HepG2 (cell line): Measurements from ENCODE around the gene TBC1D10A. TPM values are rescaled to one million over a fixed set of nuclear protein-coding genes. Genes with fewer than 3 reads are reported as not detected.
A peak's percentile ranks its signal among the peaks of the same experiment; 100 is the strongest.

ENCODE experiments used
- ATAC-seq: fragments of 200-7000 bp; cut with Tn5 transposase; 3 replicates; pipeline ENCODE4 v1.9.1; 2020; ENCODE audit warnings: mild to moderate bottlenecking, moderate library complexity
- Bru-seq: library from RNA; stranded (reverse); fragments of 400-500 nt; gene quantifications from one replicate; lab custom pipeline; 2021; lab: Mats Ljungman, UMichigan
- BruChase-seq, 2 experiments: library from RNA; stranded (reverse); fragments of 400-500 nt; gene quantifications; one replicate each; lab custom pipeline; 2021; lab: Mats Ljungman, UMichigan
- BruUV-seq: library from RNA; stranded (reverse); fragments of 400-500 nt; replicated peaks from 2 replicates; lab custom pipeline; 2021; lab: Mats Ljungman, UMichigan
- CTCF ChIA-PET: fragments of 300-600 bp; formaldehyde crosslinking; extraction: SDS; loops from one replicate; lab custom pipeline; 2021; ENCODE audit warnings: low total read pairs, inconsistent platforms, low intra/inter-chr PET ratio; lab: Yijun Ruan, JAX
- POLR2A ChIA-PET: fragments of 350-600 bp; sonication (Branson Sonifier 250); formaldehyde crosslinking; loops from one replicate; lab custom pipeline; 2020; ENCODE audit warnings: antibody characterized with exemption, inconsistent platforms; lab: Yijun Ruan, JAX
- DNase-seq: peaks from one replicate; pipeline ENCODE4 v3.0.0-alpha.2; 2015; ENCODE audit warnings: low spot score
- FAIRE-seq: peaks from 3 replicates; lab custom pipeline; 2011; peaks lifted over from hg19 to GRCh38; lab: Jason Lieb, UNC
- H2AFZ ChIP-seq: one replicate; pipeline ENCODE4 v1.6.1; 2011; ENCODE audit warnings: low read length, inconsistent platforms
- H3K27ac ChIP-seq: fragments of 300-600 bp; 3 replicates; pipeline ENCODE4 v1.8.0; 2011; ENCODE audit warnings: mixed run types, mild to moderate bottlenecking, mixed read lengths, low read length, inconsistent platforms; ENCODE audit not compliant: insufficient read depth; ENCODE audit errors: extremely low read length
- H3K27me3 ChIP-seq, 2 experiments: fragments of 200-600 bp in 1 of 2; 2 replicates in 1 of 2; 3 replicates in 1 of 2; pipeline versions ENCODE4 v1.6.0 to v1.8.0; 2011; ENCODE audit warnings: low read length in 2 of 2, mild to moderate bottlenecking in 2 of 2, moderate library complexity in 2 of 2, inconsistent platforms in 1 of 2; ENCODE audit not compliant: insufficient read depth in 2 of 2, control insufficient read depth in 1 of 2
- H3K36me3 ChIP-seq, 2 experiments: fragments of 200-600 bp in 1 of 2; replicated peaks in 1 of 2; 2 replicates in 1 of 2; 3 replicates in 1 of 2; pipeline versions ENCODE4 v1.5.1 to v1.8.0; 2011; ENCODE audit warnings: low read length in 2 of 2, inconsistent platforms in 1 of 2; ENCODE audit not compliant: insufficient read depth in 2 of 2, control insufficient read depth in 1 of 2
- H3K4me1 ChIP-seq: 2 replicates; pipeline ENCODE4 v1.5.1; 2012; ENCODE audit warnings: low read length, inconsistent platforms; ENCODE audit not compliant: insufficient read depth
- H3K4me2 ChIP-seq: 2 replicates; pipeline ENCODE4 v1.6.0; 2011; ENCODE audit warnings: low read depth, low read length, inconsistent platforms
- H3K4me3 ChIP-seq, 3 experiments: fragments of 200-600 bp in 1 of 3; sonication (generic), shearing (Covaris generic) in 1 of 3; replicated peaks in 1 of 3; 2 replicates each; pipeline ENCODE4 v1.5.1; 2011 to 2016; ENCODE audit warnings: low read length in 3 of 3, inconsistent platforms in 2 of 3, low read depth in 2 of 3, mild to moderate bottlenecking in 2 of 3, control low read depth in 1 of 3, mixed read lengths in 1 of 3; ENCODE audit not compliant: insufficient read depth in 1 of 3
- H3K79me2 ChIP-seq: one replicate; pipeline ENCODE4 v1.6.1; 2011; ENCODE audit warnings: low read length, inconsistent platforms; ENCODE audit not compliant: insufficient read depth
- H3K9ac ChIP-seq: 2 replicates; pipeline ENCODE4 v1.6.0; 2011; ENCODE audit warnings: mild to moderate bottlenecking, low read depth, low read length, inconsistent platforms; ENCODE audit not compliant: insufficient read depth
- H3K9me3 ChIP-seq: 2 replicates; pipeline ENCODE4 v1.5.1; 2012; ENCODE audit warnings: mild to moderate bottlenecking, low read length
- H4K20me1 ChIP-seq: 2 replicates; pipeline ENCODE4 v1.6.0; 2011; ENCODE audit warnings: inconsistent platforms, mild to moderate bottlenecking, low read length, moderate library complexity; ENCODE audit not compliant: insufficient read depth
- CEBPG ChIP-seq: IDR thresholded peaks from 2 replicates; pipeline ENCODE4 v1.6.1; 2016
- KLF15 ChIP-seq: sonication (generic); formaldehyde crosslinking; IDR thresholded peaks from 2 replicates; pipeline ENCODE4 v1.8.1; 2023; ENCODE audit warnings: borderline replicate concordance, mild to moderate bottlenecking, inconsistent platforms, missing genetic modification reagents, mixed read lengths
- RBM22 ChIP-seq: fragments of 200-400 bp; formaldehyde crosslinking; optimal IDR thresholded peaks from 2 replicates; pipeline ENCODE3; 2017; ENCODE audit warnings: mild to moderate bottlenecking, low read length, moderate library complexity
- RCOR2 ChIP-seq: IDR thresholded peaks from 2 replicates; pipeline ENCODE4 v1.6.1; 2016; ENCODE audit warnings: missing biosample characterization, missing genetic modification reagents
- REPIN1 ChIP-seq: sonication (generic); formaldehyde crosslinking; IDR thresholded peaks from 2 replicates; pipeline ENCODE4 v1.8.0; 2022; ENCODE audit warnings: missing genetic modification reagents, low read depth, mild to moderate bottlenecking, borderline replicate concordance
- SAP130 ChIP-seq: IDR thresholded peaks from 2 replicates; pipeline ENCODE4 v1.6.1; 2016; ENCODE audit warnings: low read depth
- SIN3A ChIP-seq: IDR thresholded peaks from 2 replicates; pipeline ENCODE4 v1.6.1; 2011; ENCODE audit warnings: low read depth, mild to moderate bottlenecking, control low read depth, low read length, borderline replicate concordance
- SMYD3 ChIP-seq: sonication (generic); formaldehyde crosslinking; IDR thresholded peaks from 2 replicates; pipeline ENCODE4 v1.8.1; 2023; ENCODE audit warnings: mild to moderate bottlenecking, missing genetic modification reagents
- SNRNP70 ChIP-seq: fragments of 200-400 bp; formaldehyde crosslinking; IDR thresholded peaks from 2 replicates; pipeline ENCODE4 v1.6.1; 2017; ENCODE audit warnings: mild to moderate bottlenecking, low read depth, low read length, moderate library complexity
- ZFP1 ChIP-seq: IDR thresholded peaks from 2 replicates; pipeline ENCODE4 v1.6.1; 2016
- ZNF10 ChIP-seq: sonication (generic); formaldehyde crosslinking; IDR thresholded peaks from 2 replicates; pipeline ENCODE4 v1.4.0; 2020; ENCODE audit warnings: mild to moderate bottlenecking, low read depth, missing genetic modification reagents, borderline replicate concordance
- ZNF790 ChIP-seq: sonication (generic); formaldehyde crosslinking; IDR thresholded peaks from 2 replicates; pipeline ENCODE4 v1.8.0; 2022; ENCODE audit warnings: missing genetic modification reagents, mild to moderate bottlenecking, borderline replicate concordance
- WGBS: methylation state at CpG from one replicate; pipeline ENCODE4 v1.1.6; 2017; ENCODE audit warnings: low lambda C conversion rate; 5-methylcytosine and 5-hydroxymethylcytosine counted together
- in situ Hi-C: cut with HindIII; loops from 2 replicates; pipeline ENCODE4 v1.10.0; 2017; ENCODE audit warnings: low pct_unique_long_range_greater_than_20kb; ENCODE audit not compliant: extremely low pct_ligation_motif_present
- intact Hi-C: fragments of 100-400 bp; cut with micrococcal nuclease; formaldehyde crosslinking; loops from one replicate; pipeline ENCODE4 v1.10.0; 2022; ENCODE audit not compliant: unreplicated experiment
- long read RNA-seq, 2 experiments: library from RNA in 1 of 2; library from polyadenylated mRNA in 1 of 2; stranded (forward) in 1 of 2; unstranded in 1 of 2; transcript quantifications; one replicate each; pipeline ENCODE4 v2.0.0, GENCODE V29; 2019 to 2022
- polyA minus RNA-seq, 3 experiments: library from RNA; depleted of rRNA, polyadenylated mRNA; stranded (reverse); fragments of >200 nt; gene quantifications; 2 replicates each; pipeline ENCODE4 v1.2.3, GENCODE V29; 2011; ENCODE audit warnings: low replicate concordance in 1 of 3
- polyA plus RNA-seq, 8 experiments: library from polyadenylated mRNA; depleted of rRNA in 3 of 8; stranded (reverse) in 7 of 8; unstranded in 1 of 8; fragments of >200 nt; fragmentation: Illumina TruSeq in 4 of 8; extraction: Trizol in 4 of 8; gene quantifications; 2 replicates each; pipeline versions ENCODE4 v1.2.1 to v1.2.3, GENCODE V29; 2011 to 2016; ENCODE audit warnings: low read depth in 4 of 8, missing spikeins in 1 of 8, mixed read lengths in 1 of 8; ENCODE audit not compliant: insufficient read depth in 1 of 8
- total RNA-seq, 5 experiments: library from RNA; depleted of rRNA; stranded (reverse); fragments of >200 nt; fragmentation: Illumina TruSeq; extraction: Trizol; gene quantifications; 2 replicates each; pipeline ENCODE4 v1.2.3, GENCODE V29; 2016; ENCODE audit warnings: low read depth in 1 of 5
- TF ChIP-seq, protein P1 (sequence below): sonication (generic); formaldehyde crosslinking; IDR thresholded peaks from 2 replicates; pipeline ENCODE4 v1.4.0; 2020; ENCODE audit warnings: missing genetic modification reagents
- TF ChIP-seq, protein P2 (sequence below): sonication (generic); formaldehyde crosslinking; IDR thresholded peaks from 2 replicates; pipeline ENCODE4 v1.5.0; 2020; ENCODE audit warnings: missing genetic modification reagents
- TF ChIP-seq, protein P3 (sequence below): IDR thresholded peaks from 2 replicates; pipeline ENCODE4 v1.6.1; 2016; ENCODE audit warnings: mild to moderate bottlenecking, missing biosample characterization, missing genetic modification reagents

The TBC1D10A gene, protein sequence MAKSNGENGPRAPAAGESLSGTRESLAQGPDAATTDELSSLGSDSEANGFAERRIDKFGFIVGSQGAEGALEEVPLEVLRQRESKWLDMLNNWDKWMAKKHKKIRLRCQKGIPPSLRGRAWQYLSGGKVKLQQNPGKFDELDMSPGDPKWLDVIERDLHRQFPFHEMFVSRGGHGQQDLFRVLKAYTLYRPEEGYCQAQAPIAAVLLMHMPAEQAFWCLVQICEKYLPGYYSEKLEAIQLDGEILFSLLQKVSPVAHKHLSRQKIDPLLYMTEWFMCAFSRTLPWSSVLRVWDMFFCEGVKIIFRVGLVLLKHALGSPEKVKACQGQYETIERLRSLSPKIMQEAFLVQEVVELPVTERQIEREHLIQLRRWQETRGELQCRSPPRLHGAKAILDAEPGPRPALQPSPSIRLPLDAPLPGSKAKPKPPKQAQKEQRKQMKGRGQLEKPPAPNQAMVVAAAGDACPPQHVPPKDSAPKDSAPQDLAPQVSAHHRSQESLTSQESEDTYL
- total RNA-seq (2016; rRNA removed; fragmentation: Illumina TruSeq; extraction: Trizol), result 3.6 and 4.2 TPM in 2 replicates
- total RNA-seq (2016; cell fraction: cytosol; rRNA removed; fragmentation: Illumina TruSeq; extraction: Trizol; ENCODE audit: low read depth), result 1.3 and 1.7 TPM in 2 replicates
- 2.7 and 5.3 TPM in 2 replicates for total RNA-seq (2016; cell fraction: insoluble cytoplasmic fraction; rRNA removed; fragmentation: Illumina TruSeq; extraction: Trizol)
- 2.2 and 2.6 TPM in 2 replicates for total RNA-seq (2016; cell fraction: membrane; rRNA removed; fragmentation: Illumina TruSeq; extraction: Trizol)
- 3.0 and 3.7 TPM in 2 replicates for total RNA-seq (2016; cell fraction: nucleus; rRNA removed; fragmentation: Illumina TruSeq; extraction: Trizol)
- 4.9 and 6.0 TPM in 2 replicates for polyA plus RNA-seq (2011; rRNA removed)
- 3.5 and 5.6 TPM in 2 replicates for polyA plus RNA-seq (2011; cell fraction: cytosol; rRNA removed)
- polyA plus RNA-seq (2011; cell fraction: nucleus; rRNA removed), result 13.6 and 14.3 TPM in 2 replicates
- 3.8 and 4.0 TPM in 2 replicates for polyA plus RNA-seq (2012)
- 0.68 and 0.98 TPM in 2 replicates for polyA plus RNA-seq (2016; cell fraction: cytosol; fragmentation: Illumina TruSeq; extraction: Trizol; ENCODE audit: low read depth)
- 3.0 and 4.4 TPM in 2 replicates for polyA plus RNA-seq (2016; cell fraction: insoluble cytoplasmic fraction; fragmentation: Illumina TruSeq; extraction: Trizol; ENCODE audit: low read depth)
- polyA plus RNA-seq (2016; cell fraction: membrane; fragmentation: Illumina TruSeq; extraction: Trizol; ENCODE audit: low read depth), result 0.73 and 1.0 TPM in 2 replicates
- polyA plus RNA-seq (2016; cell fraction: nucleus; fragmentation: Illumina TruSeq; extraction: Trizol; ENCODE audit: insufficient read depth, low read depth), result 6.5 and 9.4 TPM in 2 replicates
- 3.0 and 10.8 TPM in 2 replicates for polyA minus RNA-seq (2011; rRNA and poly(A)+ RNA removed; ENCODE audit: low replicate concordance)
- polyA minus RNA-seq (2011; cell fraction: cytosol; rRNA and poly(A)+ RNA removed), result 4.6 and 5.8 TPM in 2 replicates
- 7.8 and 10.4 TPM in 2 replicates for polyA minus RNA-seq (2011; cell fraction: nucleus; rRNA and poly(A)+ RNA removed)
- Bru-seq, nascent RNA, result percentile 49 among the genes with signal in this experiment
- percentile 51 among the genes with signal in this experiment for BruChase-seq, experiment 1, labeled RNA remaining after a 6-hour chase
- percentile 51 among the genes with signal in this experiment for BruChase-seq, experiment 2, labeled RNA remaining after a 2-hour chase
- long read RNA-seq, experiment 1, transcript TBC1D10A-201 (9 exons, 2,077 nt), result major isoform, 18 of 21 reads
- long read RNA-seq, experiment 1, partial matches to known transcripts, result 1 of 21 reads
- long read RNA-seq, experiment 1, other reads (novel, unspliced or antisense), result 2 of 21 reads
- long read RNA-seq, experiment 2, transcript TBC1D10A-201 (9 exons, 2,077 nt), result major isoform, 12 of 13 reads
- long read RNA-seq, experiment 2, partial matches to known transcripts, result 0 of 13 reads
- long read RNA-seq, experiment 2, other reads (novel, unspliced or antisense), result 1 of 13 reads

DNA sequence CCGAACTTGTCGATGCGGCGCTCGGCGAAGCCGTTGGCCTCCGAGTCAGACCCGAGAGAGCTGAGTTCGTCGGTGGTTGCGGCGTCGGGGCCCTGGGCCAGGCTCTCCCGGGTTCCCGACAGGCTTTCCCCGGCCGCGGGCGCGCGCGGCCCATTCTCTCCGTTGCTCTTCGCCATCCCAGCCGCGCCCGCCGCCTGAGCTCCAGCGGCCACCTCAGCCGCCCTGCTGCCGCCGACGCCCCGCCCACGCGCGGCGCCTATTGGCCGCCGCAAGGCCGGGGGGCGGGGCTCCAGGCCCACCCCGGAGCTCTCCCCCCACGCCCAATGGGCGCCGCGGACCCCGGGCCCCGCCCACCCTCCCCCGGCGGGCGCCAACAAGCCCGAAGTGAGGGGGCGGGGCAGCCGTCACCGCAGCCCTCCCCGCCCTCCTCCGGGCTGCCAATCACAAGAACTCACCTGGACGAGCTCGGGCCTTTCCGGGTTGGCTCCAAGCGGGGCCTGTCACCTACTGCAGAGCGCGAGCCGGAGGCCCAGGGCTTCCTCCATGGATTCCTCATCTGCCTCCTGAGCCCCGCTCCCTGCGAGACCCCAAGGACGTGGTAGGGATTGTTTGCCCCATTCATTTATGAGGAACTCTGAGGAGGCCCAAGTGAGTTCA lies at the start of gene TBC1D10A:
Gene TBC1D10A (minus strand): TSS at position 236 of the 657 bp plus-strand sequence. CDS start 60 bp downstream, at position 176.
- no peaks in the 10 kb centered on the region; a peak in 1 of 5 replicates for H3K27me3 ChIP-seq
- ChIA-PET POLR2A (interaction anchor here (0.8 to 3.6 kb wide), 11 partner anchors 9 to 560 kb away, joined by 3 to 39 read pairs (median 7); partner anchors contain the start of genes CASTOR1, CCDC157, RNF215 and SF3A1), CTCF (interaction anchor here (0.6 to 2.2 kb wide), 3 partner anchors 39 to 99 kb away, joined by 3 to 13 read pairs (median 4); partner anchors contain the start of gene MTFP1)
- intact Hi-C loops, result loop anchor here (2.0 kb wide), 1 partner anchor 38 kb away; the partner anchor contains the start of gene CASTOR1
- peak within 1 kb of the TSS; percentile 89 to 95 (median 89) for H3K4me3 ChIP-seq
- peaks cover 39% of the 10 kb centered on the region for H3K4me1 ChIP-seq
- H3K4me2 ChIP-seq, result peak within 1 kb of the TSS; percentile 100
- in situ Hi-C loops, result no loop called here
- H3K79me2 ChIP-seq, result no peaks in the 10 kb centered on the region
- peak within 1 kb of the TSS; percentile 60 for H3K27ac ChIP-seq
- ATAC-seq, result peak; percentile 92
- peak; percentile 90 for DNase-seq
- H4K20me1 ChIP-seq, result no peaks in the 10 kb centered on the region
- peak; percentile 23 for FAIRE-seq
- WGBS, result 2% methylated on average over 6 of the region's 69 CpGs
- H3K9me3 ChIP-seq, result no peaks in the 10 kb centered on the region
- BruUV-seq, result no TSS peak
- H3K9ac ChIP-seq, result peak within 1 kb of the TSS; percentile 83
- H3K36me3 ChIP-seq, result peaks cover 0 to 6% of the 10 kb centered on the region in 2 experiments; a peak in 2 of 5 replicates
- peak within 1 kb of the TSS; percentile 98 for H2AFZ ChIP-seq
- TF ChIP-seq SNRNP70 (no peak), SMYD3 (CRISPR knock-in tag) (no peak), RCOR2 (no peak), REPIN1 (peak; percentile 14; the same call in 1 of the 2 replicates), KLF15 (CRISPR knock-in tag) (no peak), ZNF10 (CRISPR knock-in tag) (no peak), ZNF790 (CRISPR knock-in tag) (no peak), SAP130 (CRISPR knock-in tag) (peak; percentile 84), SIN3A (0 out of 2 replicates have a peak, but pooled peaks have one; percentile 53), RBM22 (no peak), CEBPG (CRISPR knock-in tag) (no peak), ZFP1 (CRISPR knock-in tag) (no peak)
- TF ChIP-seq, protein P1, sequence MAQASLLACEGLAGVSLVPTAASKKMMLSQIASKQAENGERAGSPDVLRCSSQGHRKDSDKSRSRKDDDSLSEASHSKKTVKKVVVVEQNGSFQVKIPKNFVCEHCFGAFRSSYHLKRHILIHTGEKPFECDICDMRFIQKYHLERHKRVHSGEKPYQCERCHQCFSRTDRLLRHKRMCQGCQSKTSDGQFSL (CRISPR knock-in tag), result no peak
- TF ChIP-seq, protein P2, sequence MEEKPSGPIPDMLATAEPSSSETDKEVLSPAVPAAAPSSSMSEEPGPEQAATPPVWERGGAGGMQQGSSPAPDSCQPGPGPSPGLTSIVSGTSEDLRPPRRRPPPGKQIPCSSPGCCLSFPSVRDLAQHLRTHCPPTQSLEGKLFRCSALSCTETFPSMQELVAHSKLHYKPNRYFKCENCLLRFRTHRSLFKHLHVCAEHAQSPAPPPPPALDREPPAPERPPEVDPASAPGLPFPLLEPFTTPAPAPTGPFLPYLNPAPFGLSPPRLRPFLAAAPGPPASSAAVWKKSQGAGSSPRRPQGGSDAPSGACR (CRISPR knock-in tag), result no peak
- TF ChIP-seq, protein P3, sequence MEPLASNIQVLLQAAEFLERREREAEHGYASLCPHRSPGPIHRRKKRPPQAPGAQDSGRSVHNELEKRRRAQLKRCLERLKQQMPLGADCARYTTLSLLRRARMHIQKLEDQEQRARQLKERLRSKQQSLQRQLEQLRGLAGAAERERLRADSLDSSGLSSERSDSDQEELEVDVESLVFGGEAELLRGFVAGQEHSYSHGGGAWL (CRISPR knock-in tag), result no peak
